BLaER1 (cell line): ENCODE measurements around the gene CYB561A3.

Experiments
- H3K27ac ChIP-seq: shearing (Covaris generic); formaldehyde crosslinking; 2 replicates; pipeline ENCODE4 v1.8.1; 2022
- H3K27me3 ChIP-seq: shearing (Covaris generic); formaldehyde crosslinking; 2 replicates; pipeline ENCODE4 v1.8.1; 2022
- H3K36me3 ChIP-seq: shearing (Covaris generic); formaldehyde crosslinking; 2 replicates; pipeline ENCODE4 v1.8.1; 2022
- H3K4me1 ChIP-seq: shearing (Covaris generic); formaldehyde crosslinking; 2 replicates; pipeline ENCODE4 v1.8.1; 2022
- H3K4me2 ChIP-seq: shearing (Covaris generic); formaldehyde crosslinking; 2 replicates; pipeline ENCODE4 v1.8.1; 2022
- H3K4me3 ChIP-seq: shearing (Covaris generic); formaldehyde crosslinking; 2 replicates; pipeline ENCODE4 v1.8.1; 2022
- H3K9ac ChIP-seq: shearing (Covaris generic); formaldehyde crosslinking; 2 replicates; pipeline ENCODE4 v1.8.1; 2022
- H3K9me3 ChIP-seq: shearing (Covaris generic); formaldehyde crosslinking; 2 replicates; pipeline ENCODE4 v1.8.1; 2022
- H4K20me1 ChIP-seq: shearing (Covaris generic); formaldehyde crosslinking; 2 replicates; pipeline ENCODE4 v1.8.1; 2022
- Cebpa-rat ChIP-seq: shearing (Covaris generic); IDR thresholded peaks from 2 replicates; pipeline ENCODE4 v1.8.1; 2022

The CYB561A3 gene

GRCh38 chr11:61361741-61362541 lies at the start of gene CYB561A3, which contains the start of gene TMEM138:
CYB561A3 (minus strand) TSS chr11:61361882; CDS start chr11:61356713, 5,169 bp downstream.
TMEM138 (plus strand) TSS chr11:61362374; CDS start chr11:61364391, 2,017 bp downstream.
- TF ChIP-seq Cebpa-rat: no peak
- Histone ChIP-seq H3K9me3 (no peaks in the 10 kb centered on the region), H3K36me3 (peaks cover 36% of the 10 kb centered on the region), H4K20me1 (no peaks in the 10 kb centered on the region), H3K9ac (peak within 1 kb of the TSS; percentile 99), H3K4me3 (peak within 1 kb of the TSS; percentile 82), H3K27me3 (no peaks in the 10 kb centered on the region), H3K4me1 (peaks cover 56% of the 10 kb centered on the region), H3K27ac (peak within 1 kb of the TSS; percentile 99), H3K4me2 (peak within 1 kb of the TSS; percentile 94)

GRCh38 chr11:61406991-61407728 lies 45.5 kb upstream of the CYB561A3 start:
- H3K27me3 ChIP-seq: no peaks in the 10 kb centered on the region
- H3K9ac ChIP-seq: no peak overlapping the region
- no peaks in the 10 kb centered on the region for H3K9me3 ChIP-seq
- H3K27ac ChIP-seq: no peak overlapping the region
- no peak overlapping the region for H3K4me2 ChIP-seq
- no peak overlapping the region for H3K4me3 ChIP-seq
- no peaks in the 10 kb centered on the region for H3K4me1 ChIP-seq
- peaks cover 100% of the 10 kb centered on the region for H3K36me3 ChIP-seq
- H4K20me1 ChIP-seq: peaks cover 71% of the 10 kb centered on the region
- TF ChIP-seq Cebpa-rat: no peak

- Histone ChIP-seq H3K4me1 (no peaks in the 10 kb centered on the region), H3K9ac (no peak overlapping the region), H4K20me1 (peaks cover 60% of the 10 kb centered on the region), H3K27ac (no peak overlapping the region), H3K4me3 (no peak overlapping the region), H3K36me3 (peaks cover 100% of the 10 kb centered on the region), H3K9me3 (no peaks in the 10 kb centered on the region), H3K27me3 (no peaks in the 10 kb centered on the region), H3K4me2 (no peak overlapping the region)
- TF ChIP-seq Cebpa-rat: no peak
Measured at GRCh38 chr11:61406067-61406466, 44.4 kb upstream of the CYB561A3 start.

- peaks cover 52% of the 10 kb centered on the region for H4K20me1 ChIP-seq
- H3K4me2 ChIP-seq: no peak overlapping the region
- peaks cover 94% of the 10 kb centered on the region for H3K36me3 ChIP-seq
Measured at GRCh38 chr11:61404641-61405040, 43.0 kb upstream of the CYB561A3 start.

GRCh38 chr11:61404103-61404502 lies 42.4 kb upstream of the CYB561A3 start:
- no peaks in the 10 kb centered on the region for H3K27me3 ChIP-seq
- peaks cover 89% of the 10 kb centered on the region for H3K36me3 ChIP-seq
- no peak for TF ChIP-seq Cebpa-rat
- H3K9ac ChIP-seq: no peak overlapping the region
- H3K4me1 ChIP-seq: no peaks in the 10 kb centered on the region
- H3K4me2 ChIP-seq: no peak overlapping the region
- peaks cover 52% of the 10 kb centered on the region for H4K20me1 ChIP-seq
- H3K27ac ChIP-seq: no peak overlapping the region
- H3K4me3 ChIP-seq: no peak overlapping the region
- H3K9me3 ChIP-seq: no peaks in the 10 kb centered on the region

More at GRCh38 chr11:61404641-61405040, 43.0 kb upstream of the CYB561A3 start:
- Histone ChIP-seq H3K9me3 (no peaks in the 10 kb centered on the region), H3K9ac (no peak overlapping the region), H3K27me3 (no peaks in the 10 kb centered on the region), H3K27ac (no peak overlapping the region), H3K4me3 (no peak overlapping the region), H3K4me1 (no peaks in the 10 kb centered on the region)
- no peak for TF ChIP-seq Cebpa-rat

GRCh38 chr11:61403658-61404057 lies 42.0 kb upstream of the CYB561A3 start:
- H3K36me3 ChIP-seq: peaks cover 84% of the 10 kb centered on the region
- H3K4me2 ChIP-seq: no peak overlapping the region
- no peak overlapping the region for H3K4me3 ChIP-seq
- no peak for TF ChIP-seq Cebpa-rat
- H3K9me3 ChIP-seq: no peaks in the 10 kb centered on the region
- H3K27ac ChIP-seq: no peak overlapping the region
- no peaks in the 10 kb centered on the region for H3K27me3 ChIP-seq
- no peaks in the 10 kb centered on the region for H3K4me1 ChIP-seq
- peaks cover 51% of the 10 kb centered on the region for H4K20me1 ChIP-seq
- no peak overlapping the region for H3K9ac ChIP-seq

- H3K27ac ChIP-seq: no peak overlapping the region
- no peak overlapping the region for H3K4me3 ChIP-seq
- no peak for TF ChIP-seq Cebpa-rat
- peaks cover 35% of the 10 kb centered on the region for H4K20me1 ChIP-seq
- H3K27me3 ChIP-seq: no peaks in the 10 kb centered on the region
- H3K9ac ChIP-seq: no peak overlapping the region
- no peaks in the 10 kb centered on the region for H3K9me3 ChIP-seq
- H3K36me3 ChIP-seq: peaks cover 69% of the 10 kb centered on the region
- H3K4me2 ChIP-seq: no peak overlapping the region
- H3K4me1 ChIP-seq: no peaks in the 10 kb centered on the region
Measured at GRCh38 chr11:61401573-61401972, 39.9 kb upstream of the CYB561A3 start.

- peaks cover 65% of the 10 kb centered on the region for H3K36me3 ChIP-seq
- no peaks in the 10 kb centered on the region for H3K27me3 ChIP-seq
- peaks cover 31% of the 10 kb centered on the region for H4K20me1 ChIP-seq
- no peak overlapping the region for H3K4me3 ChIP-seq
- no peak overlapping the region for H3K9ac ChIP-seq
- H3K9me3 ChIP-seq: no peaks in the 10 kb centered on the region
- no peaks in the 10 kb centered on the region for H3K4me1 ChIP-seq
- H3K4me2 ChIP-seq: no peak overlapping the region
- TF ChIP-seq Cebpa-rat: no peak
- no peak overlapping the region for H3K27ac ChIP-seq
Measured at GRCh38 chr11:61401173-61401572, 39.5 kb upstream of the CYB561A3 start.

GRCh38 chr11:61392981-61393595 lies 31.4 kb upstream of the CYB561A3 start:
- no peak overlapping the region; the same call in 1 of the 2 replicates for H3K9ac ChIP-seq
- H3K36me3 ChIP-seq: peaks cover 9% of the 10 kb centered on the region; the same call in 1 of the 2 replicates
- H3K4me3 ChIP-seq: peak overlapping the region; percentile 67
- no peak overlapping the region for H3K27ac ChIP-seq
- TF ChIP-seq Cebpa-rat: no peak
- H4K20me1 ChIP-seq: no peaks in the 10 kb centered on the region
- H3K27me3 ChIP-seq: peaks cover 30% of the 10 kb centered on the region
- peak overlapping the region; percentile 82 for H3K4me2 ChIP-seq
- no peaks in the 10 kb centered on the region for H3K9me3 ChIP-seq
- H3K4me1 ChIP-seq: peaks cover 11% of the 10 kb centered on the region; the same call in 1 of the 2 replicates
